ENCODE data around the gene IQSEC2.

DNA sequence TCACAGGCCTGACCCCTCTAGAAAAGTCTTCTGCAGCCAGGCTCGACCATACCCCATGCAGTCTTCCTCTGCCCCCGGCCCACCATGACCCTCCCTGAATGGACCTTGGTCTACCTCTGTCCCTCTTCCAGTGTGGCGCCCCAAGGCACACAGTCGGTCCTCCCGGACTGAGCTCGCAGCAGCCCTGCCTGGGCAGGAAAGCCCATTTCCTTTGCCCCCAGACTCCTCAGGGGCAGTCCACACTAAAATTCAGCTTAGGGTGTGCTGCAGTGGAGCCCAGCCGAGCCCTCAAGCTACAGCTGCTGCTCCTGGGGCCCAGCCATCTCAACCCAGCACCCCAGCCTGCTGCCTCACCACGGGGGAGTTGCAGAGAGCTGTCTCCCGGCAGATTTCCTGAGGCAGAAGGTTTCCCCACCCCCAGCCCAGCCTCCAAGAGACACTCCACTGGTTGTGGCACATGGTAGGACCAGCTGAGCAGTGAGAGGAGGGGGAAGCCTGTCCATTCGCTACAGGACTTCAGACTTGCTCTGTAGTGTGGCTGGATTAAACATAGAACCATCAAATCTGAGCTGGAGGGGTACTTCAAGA, 37.5 kb upstream of the IQSEC2 start:
- TF ChIP-seq, protein P1, sequence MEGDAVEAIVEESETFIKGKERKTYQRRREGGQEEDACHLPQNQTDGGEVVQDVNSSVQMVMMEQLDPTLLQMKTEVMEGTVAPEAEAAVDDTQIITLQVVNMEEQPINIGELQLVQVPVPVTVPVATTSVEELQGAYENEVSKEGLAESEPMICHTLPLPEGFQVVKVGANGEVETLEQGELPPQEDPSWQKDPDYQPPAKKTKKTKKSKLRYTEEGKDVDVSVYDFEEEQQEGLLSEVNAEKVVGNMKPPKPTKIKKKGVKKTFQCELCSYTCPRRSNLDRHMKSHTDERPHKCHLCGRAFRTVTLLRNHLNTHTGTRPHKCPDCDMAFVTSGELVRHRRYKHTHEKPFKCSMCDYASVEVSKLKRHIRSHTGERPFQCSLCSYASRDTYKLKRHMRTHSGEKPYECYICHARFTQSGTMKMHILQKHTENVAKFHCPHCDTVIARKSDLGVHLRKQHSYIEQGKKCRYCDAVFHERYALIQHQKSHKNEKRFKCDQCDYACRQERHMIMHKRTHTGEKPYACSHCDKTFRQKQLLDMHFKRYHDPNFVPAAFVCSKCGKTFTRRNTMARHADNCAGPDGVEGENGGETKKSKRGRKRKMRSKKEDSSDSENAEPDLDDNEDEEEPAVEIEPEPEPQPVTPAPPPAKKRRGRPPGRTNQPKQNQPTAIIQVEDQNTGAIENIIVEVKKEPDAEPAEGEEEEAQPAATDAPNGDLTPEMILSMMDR (IDR thresholded peaks at IDR 0.05; ENCODE audit: poor library complexity) = no peak
- TF ChIP-seq EZH2phosphoT487 (IDR thresholded peaks at IDR 0.05; ENCODE audit: low read depth, severe bottlenecking, unreplicated experiment) (no peak), EZH2 (IDR thresholded peaks at IDR 0.05; ENCODE audit: borderline replicate concordance) (no peak)

Measured in hepatocyte (in vitro differentiated cells).